Breast epithelium (tissue), 3 donors: Measurements from ENCODE around the gene ZBTB44.

Experiments
- CTCF ChIP-seq, 3 donors: fragments of 450-650 bp; IDR thresholded peaks; one replicate each; pipeline ENCODE4 v1.5.1; 2016 to 2017; ENCODE audit warnings: antibody characterized with exemption in 3 of 3, mild to moderate bottlenecking in 3 of 3, moderate library complexity in 3 of 3
- POLR2AphosphoS5 ChIP-seq, 3 donors: sonication (generic); formaldehyde crosslinking; IDR thresholded peaks; one replicate each; pipeline ENCODE4 v1.6.1; 2017; ENCODE audit warnings: antibody characterized with exemption in 3 of 3

DNA sequence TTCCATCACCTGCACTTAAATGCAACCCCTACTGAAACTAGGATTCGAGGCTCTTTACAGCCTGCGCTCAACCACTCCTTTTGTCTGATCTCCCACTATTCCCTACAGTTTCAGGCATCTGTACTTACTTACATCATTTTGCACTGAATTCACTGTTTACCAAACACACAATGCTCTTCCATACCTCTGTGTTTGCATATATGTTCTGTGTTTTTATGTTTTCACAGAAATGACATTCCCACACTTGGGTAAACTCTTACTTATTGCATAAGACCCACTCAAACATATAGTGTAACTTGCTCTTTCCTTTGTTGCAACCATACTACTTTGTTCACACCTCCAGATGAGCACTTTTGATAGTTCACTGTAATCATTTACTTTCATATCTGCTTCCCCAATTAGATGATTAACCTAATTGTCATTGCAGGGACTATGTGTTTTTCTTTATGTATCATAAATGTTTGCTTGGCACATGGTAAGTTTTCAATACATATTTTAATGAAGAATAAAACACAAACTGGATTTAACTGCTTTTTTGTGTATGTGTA lies 54.6 kb downstream of the ZBTB44 start:
- TF ChIP-seq POLR2AphosphoS5 (IDR thresholded peaks at IDR 0.05) (no peak), CTCF (IDR thresholded peaks at IDR 0.05) (no peak)
